ENCODE measurements around the gene TTN. TPM values are rescaled to one million over a fixed set of nuclear protein-coding genes. Genes with fewer than 3 reads are reported as not detected.

The TTN gene
- total and polyA plus RNA-seq, 10 of the 15 experiments (the other 5 are each of a cell fraction or from before 2014, with no cell fraction given), result 0.15 to 9.0 (median 1.8) TPM

GRCh38 chr2:178522950-178523595, 284.1 kb downstream of the TTN start (continued):
- TF ChIP-seq, protein P1, sequence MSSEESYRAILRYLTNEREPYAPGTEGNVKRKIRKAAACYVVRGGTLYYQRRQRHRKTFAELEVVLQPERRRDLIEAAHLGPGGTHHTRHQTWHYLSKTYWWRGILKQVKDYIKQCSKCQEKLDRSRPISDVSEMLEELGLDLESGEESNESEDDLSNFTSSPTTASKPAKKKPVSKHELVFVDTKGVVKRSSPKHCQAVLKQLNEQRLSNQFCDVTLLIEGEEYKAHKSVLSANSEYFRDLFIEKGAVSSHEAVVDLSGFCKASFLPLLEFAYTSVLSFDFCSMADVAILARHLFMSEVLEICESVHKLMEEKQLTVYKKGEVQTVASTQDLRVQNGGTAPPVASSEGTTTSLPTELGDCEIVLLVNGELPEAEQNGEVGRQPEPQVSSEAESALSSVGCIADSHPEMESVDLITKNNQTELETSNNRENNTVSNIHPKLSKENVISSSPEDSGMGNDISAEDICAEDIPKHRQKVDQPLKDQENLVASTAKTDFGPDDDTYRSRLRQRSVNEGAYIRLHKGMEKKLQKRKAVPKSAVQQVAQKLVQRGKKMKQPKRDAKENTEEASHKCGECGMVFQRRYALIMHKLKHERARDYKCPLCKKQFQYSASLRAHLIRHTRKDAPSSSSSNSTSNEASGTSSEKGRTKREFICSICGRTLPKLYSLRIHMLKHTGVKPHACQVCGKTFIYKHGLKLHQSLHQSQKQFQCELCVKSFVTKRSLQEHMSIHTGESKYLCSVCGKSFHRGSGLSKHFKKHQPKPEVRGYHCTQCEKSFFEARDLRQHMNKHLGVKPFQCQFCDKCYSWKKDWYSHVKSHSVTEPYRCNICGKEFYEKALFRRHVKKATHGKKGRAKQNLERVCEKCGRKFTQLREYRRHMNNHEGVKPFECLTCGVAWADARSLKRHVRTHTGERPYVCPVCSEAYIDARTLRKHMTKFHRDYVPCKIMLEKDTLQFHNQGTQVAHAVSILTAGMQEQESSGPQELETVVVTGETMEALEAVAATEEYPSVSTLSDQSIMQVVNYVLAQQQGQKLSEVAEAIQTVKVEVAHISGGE (CRISPR knock-in tag; IDR thresholded peaks at IDR 0.05), result no peak
- no peak for TF ChIP-seq NR2F1 (conservative IDR thresholded peaks at IDR 0.05)
- no peak for TF ChIP-seq STAT3 (IDR thresholded peaks at IDR 0.05; ENCODE audit: low read depth, low read length)
- TF ChIP-seq, protein P2, sequence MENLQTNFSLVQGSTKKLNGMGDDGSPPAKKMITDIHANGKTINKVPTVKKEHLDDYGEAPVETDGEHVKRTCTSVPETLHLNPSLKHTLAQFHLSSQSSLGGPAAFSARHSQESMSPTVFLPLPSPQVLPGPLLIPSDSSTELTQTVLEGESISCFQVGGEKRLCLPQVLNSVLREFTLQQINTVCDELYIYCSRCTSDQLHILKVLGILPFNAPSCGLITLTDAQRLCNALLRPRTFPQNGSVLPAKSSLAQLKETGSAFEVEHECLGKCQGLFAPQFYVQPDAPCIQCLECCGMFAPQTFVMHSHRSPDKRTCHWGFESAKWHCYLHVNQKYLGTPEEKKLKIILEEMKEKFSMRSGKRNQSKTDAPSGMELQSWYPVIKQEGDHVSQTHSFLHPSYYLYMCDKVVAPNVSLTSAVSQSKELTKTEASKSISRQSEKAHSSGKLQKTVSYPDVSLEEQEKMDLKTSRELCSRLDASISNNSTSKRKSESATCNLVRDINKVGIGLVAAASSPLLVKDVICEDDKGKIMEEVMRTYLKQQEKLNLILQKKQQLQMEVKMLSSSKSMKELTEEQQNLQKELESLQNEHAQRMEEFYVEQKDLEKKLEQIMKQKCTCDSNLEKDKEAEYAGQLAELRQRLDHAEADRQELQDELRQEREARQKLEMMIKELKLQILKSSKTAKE (IDR thresholded peaks at IDR 0.05; ENCODE audit: low read depth, poor library complexity, severe bottlenecking), result no peak
- TF ChIP-seq, protein P3, sequence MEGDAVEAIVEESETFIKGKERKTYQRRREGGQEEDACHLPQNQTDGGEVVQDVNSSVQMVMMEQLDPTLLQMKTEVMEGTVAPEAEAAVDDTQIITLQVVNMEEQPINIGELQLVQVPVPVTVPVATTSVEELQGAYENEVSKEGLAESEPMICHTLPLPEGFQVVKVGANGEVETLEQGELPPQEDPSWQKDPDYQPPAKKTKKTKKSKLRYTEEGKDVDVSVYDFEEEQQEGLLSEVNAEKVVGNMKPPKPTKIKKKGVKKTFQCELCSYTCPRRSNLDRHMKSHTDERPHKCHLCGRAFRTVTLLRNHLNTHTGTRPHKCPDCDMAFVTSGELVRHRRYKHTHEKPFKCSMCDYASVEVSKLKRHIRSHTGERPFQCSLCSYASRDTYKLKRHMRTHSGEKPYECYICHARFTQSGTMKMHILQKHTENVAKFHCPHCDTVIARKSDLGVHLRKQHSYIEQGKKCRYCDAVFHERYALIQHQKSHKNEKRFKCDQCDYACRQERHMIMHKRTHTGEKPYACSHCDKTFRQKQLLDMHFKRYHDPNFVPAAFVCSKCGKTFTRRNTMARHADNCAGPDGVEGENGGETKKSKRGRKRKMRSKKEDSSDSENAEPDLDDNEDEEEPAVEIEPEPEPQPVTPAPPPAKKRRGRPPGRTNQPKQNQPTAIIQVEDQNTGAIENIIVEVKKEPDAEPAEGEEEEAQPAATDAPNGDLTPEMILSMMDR (IDR thresholded peaks at IDR 0.05 in 2 of 3, conservative IDR thresholded peaks at IDR 0.05 in 1 of 3; ENCODE audit: control insufficient read depth in 2 of 3, extremely low read depth in 1 of 3, insufficient read depth in 1 of 3, low read depth in 3 of 3, low read length in 3 of 3), result peak; percentile 77 to 93 (median 87)
- TF ChIP-seq NR2C1 (IDR thresholded peaks at IDR 0.05), result no peak
- TF ChIP-seq, protein P4, sequence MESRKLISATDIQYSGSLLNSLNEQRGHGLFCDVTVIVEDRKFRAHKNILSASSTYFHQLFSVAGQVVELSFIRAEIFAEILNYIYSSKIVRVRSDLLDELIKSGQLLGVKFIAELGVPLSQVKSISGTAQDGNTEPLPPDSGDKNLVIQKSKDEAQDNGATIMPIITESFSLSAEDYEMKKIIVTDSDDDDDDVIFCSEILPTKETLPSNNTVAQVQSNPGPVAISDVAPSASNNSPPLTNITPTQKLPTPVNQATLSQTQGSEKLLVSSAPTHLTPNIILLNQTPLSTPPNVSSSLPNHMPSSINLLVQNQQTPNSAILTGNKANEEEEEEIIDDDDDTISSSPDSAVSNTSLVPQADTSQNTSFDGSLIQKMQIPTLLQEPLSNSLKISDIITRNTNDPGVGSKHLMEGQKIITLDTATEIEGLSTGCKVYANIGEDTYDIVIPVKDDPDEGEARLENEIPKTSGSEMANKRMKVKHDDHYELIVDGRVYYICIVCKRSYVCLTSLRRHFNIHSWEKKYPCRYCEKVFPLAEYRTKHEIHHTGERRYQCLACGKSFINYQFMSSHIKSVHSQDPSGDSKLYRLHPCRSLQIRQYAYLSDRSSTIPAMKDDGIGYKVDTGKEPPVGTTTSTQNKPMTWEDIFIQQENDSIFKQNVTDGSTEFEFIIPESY (IDR thresholded peaks at IDR 0.05), result peak; percentile 97
- TF ChIP-seq, protein P5, sequence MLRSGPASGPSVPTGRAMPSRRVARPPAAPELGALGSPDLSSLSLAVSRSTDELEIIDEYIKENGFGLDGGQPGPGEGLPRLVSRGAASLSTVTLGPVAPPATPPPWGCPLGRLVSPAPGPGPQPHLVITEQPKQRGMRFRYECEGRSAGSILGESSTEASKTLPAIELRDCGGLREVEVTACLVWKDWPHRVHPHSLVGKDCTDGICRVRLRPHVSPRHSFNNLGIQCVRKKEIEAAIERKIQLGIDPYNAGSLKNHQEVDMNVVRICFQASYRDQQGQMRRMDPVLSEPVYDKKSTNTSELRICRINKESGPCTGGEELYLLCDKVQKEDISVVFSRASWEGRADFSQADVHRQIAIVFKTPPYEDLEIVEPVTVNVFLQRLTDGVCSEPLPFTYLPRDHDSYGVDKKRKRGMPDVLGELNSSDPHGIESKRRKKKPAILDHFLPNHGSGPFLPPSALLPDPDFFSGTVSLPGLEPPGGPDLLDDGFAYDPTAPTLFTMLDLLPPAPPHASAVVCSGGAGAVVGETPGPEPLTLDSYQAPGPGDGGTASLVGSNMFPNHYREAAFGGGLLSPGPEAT (IDR thresholded peaks at IDR 0.05; ENCODE audit: low read depth), result 0 out of 2 replicates have a peak, but pooled peaks have one; percentile 34
- no peak for TF ChIP-seq EGR1 (IDR thresholded peaks at IDR 0.05; ENCODE audit: borderline replicate concordance in 1 of 2, low read depth in 2 of 2, low read length in 2 of 2)
- no peak for TF ChIP-seq ETV6 (conservative IDR thresholded peaks at IDR 0.05 in 1 of 2, IDR thresholded peaks at IDR 0.05 in 1 of 2; ENCODE audit: borderline replicate concordance in 1 of 2, low read depth in 1 of 2)
- no peak for TF ChIP-seq ESRRA (IDR thresholded peaks at IDR 0.05; ENCODE audit: low read length)
- peak; percentile 88 for TF ChIP-seq POLR2A (IDR thresholded peaks at IDR 0.05; ENCODE audit: low read depth, low read length)
- TF ChIP-seq, protein P6, sequence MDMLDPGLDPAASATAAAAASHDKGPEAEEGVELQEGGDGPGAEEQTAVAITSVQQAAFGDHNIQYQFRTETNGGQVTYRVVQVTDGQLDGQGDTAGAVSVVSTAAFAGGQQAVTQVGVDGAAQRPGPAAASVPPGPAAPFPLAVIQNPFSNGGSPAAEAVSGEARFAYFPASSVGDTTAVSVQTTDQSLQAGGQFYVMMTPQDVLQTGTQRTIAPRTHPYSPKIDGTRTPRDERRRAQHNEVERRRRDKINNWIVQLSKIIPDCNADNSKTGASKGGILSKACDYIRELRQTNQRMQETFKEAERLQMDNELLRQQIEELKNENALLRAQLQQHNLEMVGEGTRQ (IDR thresholded peaks at IDR 0.05; ENCODE audit: borderline replicate concordance, low read depth, low read length), result no peak

All from GM12878 (cell line).